Fibroblast of lung (primary cell): ENCODE measurements around the gene KIF4A.

ENCODE experiments used
- EZH2 ChIP-seq: IDR thresholded peaks from 2 replicates; pipeline ENCODE4 v1.5.1; 2012; ENCODE audit warnings: low read length, control low read depth, mild to moderate bottlenecking; ENCODE audit errors: missing control alignments
- TF ChIP-seq, protein P1 (sequence below), 2 donors: IDR thresholded peaks in 1 of 2; conservative IDR thresholded peaks in 1 of 2; 1 replicate in 1 of 2; 2 replicates in 1 of 2; pipeline ENCODE4 v1.5.1; 2011 to 2012; ENCODE audit warnings: low read length in 2 of 2, control low read depth in 1 of 2, inconsistent platforms in 1 of 2, low read depth in 1 of 2, mild to moderate bottlenecking in 1 of 2

DNA sequence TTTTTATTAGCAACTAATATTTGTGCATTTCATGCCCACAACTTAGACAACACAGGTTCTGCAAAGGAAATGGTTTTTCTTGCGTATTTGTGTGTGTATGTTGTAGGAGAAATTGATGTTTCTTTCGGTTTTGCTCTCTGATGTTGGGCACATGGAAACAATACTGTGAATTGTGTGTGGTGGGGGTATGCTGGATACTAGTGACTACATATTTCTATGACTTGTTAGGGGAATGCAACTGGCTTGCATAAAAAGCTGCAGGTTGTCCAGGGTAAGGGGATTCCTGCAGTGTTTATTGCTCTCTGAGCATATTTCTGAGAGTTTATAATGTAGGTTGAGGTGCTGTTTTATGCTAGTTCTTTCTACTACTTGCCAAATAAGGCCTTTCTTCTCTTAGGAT lies 166.4 kb downstream of the KIF4A start:
- TF ChIP-seq EZH2, result no peak
- TF ChIP-seq, protein P1, sequence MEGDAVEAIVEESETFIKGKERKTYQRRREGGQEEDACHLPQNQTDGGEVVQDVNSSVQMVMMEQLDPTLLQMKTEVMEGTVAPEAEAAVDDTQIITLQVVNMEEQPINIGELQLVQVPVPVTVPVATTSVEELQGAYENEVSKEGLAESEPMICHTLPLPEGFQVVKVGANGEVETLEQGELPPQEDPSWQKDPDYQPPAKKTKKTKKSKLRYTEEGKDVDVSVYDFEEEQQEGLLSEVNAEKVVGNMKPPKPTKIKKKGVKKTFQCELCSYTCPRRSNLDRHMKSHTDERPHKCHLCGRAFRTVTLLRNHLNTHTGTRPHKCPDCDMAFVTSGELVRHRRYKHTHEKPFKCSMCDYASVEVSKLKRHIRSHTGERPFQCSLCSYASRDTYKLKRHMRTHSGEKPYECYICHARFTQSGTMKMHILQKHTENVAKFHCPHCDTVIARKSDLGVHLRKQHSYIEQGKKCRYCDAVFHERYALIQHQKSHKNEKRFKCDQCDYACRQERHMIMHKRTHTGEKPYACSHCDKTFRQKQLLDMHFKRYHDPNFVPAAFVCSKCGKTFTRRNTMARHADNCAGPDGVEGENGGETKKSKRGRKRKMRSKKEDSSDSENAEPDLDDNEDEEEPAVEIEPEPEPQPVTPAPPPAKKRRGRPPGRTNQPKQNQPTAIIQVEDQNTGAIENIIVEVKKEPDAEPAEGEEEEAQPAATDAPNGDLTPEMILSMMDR (conservative IDR thresholded peaks at IDR 0.05 in 1 of 2, IDR thresholded peaks at IDR 0.05 in 1 of 2; ENCODE audit: low read depth in 1 of 2, low read length in 2 of 2), result no peak
